Measurements from ENCODE around the gene TTYH1.

Gene TTYH1

GRCh38 chr19:54420383-54421168 is 5.3 kb downstream of the TTYH1 start:
- H3K4me3 ChIP-seq (ENCODE audit: low read depth, low read length): no peak overlapping the region
- TF ChIP-seq, protein P1, sequence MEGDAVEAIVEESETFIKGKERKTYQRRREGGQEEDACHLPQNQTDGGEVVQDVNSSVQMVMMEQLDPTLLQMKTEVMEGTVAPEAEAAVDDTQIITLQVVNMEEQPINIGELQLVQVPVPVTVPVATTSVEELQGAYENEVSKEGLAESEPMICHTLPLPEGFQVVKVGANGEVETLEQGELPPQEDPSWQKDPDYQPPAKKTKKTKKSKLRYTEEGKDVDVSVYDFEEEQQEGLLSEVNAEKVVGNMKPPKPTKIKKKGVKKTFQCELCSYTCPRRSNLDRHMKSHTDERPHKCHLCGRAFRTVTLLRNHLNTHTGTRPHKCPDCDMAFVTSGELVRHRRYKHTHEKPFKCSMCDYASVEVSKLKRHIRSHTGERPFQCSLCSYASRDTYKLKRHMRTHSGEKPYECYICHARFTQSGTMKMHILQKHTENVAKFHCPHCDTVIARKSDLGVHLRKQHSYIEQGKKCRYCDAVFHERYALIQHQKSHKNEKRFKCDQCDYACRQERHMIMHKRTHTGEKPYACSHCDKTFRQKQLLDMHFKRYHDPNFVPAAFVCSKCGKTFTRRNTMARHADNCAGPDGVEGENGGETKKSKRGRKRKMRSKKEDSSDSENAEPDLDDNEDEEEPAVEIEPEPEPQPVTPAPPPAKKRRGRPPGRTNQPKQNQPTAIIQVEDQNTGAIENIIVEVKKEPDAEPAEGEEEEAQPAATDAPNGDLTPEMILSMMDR (IDR thresholded peaks at IDR 0.05; ENCODE audit: low read depth, low read length, missing control alignments): no peak
- DNase-seq (ENCODE audit: low read depth): no peak

- H3K4me3 ChIP-seq (ENCODE audit: low read depth, low read length): no peak overlapping the region
- DNase-seq (ENCODE audit: low read depth): no peak
- TF ChIP-seq, protein P1 (IDR thresholded peaks at IDR 0.05; ENCODE audit: low read depth, low read length, missing control alignments): no peak
Observed at GRCh38 chr19:54421169-54421516, 5.9 kb downstream of the TTYH1 start.

GRCh38 chr19:54421521-54421920 is 6.3 kb downstream of the TTYH1 start:
- TF ChIP-seq, protein P1 (IDR thresholded peaks at IDR 0.05; ENCODE audit: low read depth, low read length, missing control alignments): no peak
- H3K4me3 ChIP-seq (ENCODE audit: low read depth, low read length): no peak overlapping the region
- DNase-seq (ENCODE audit: low read depth): no peak

- DNase-seq (ENCODE audit: low read depth): no peak
- TF ChIP-seq, protein P1 (IDR thresholded peaks at IDR 0.05; ENCODE audit: low read depth, low read length, missing control alignments): no peak
- H3K4me3 ChIP-seq (ENCODE audit: low read depth, low read length): no peak overlapping the region
Observed at GRCh38 chr19:54422136-54422535, 6.9 kb downstream of the TTYH1 start.

DNA sequence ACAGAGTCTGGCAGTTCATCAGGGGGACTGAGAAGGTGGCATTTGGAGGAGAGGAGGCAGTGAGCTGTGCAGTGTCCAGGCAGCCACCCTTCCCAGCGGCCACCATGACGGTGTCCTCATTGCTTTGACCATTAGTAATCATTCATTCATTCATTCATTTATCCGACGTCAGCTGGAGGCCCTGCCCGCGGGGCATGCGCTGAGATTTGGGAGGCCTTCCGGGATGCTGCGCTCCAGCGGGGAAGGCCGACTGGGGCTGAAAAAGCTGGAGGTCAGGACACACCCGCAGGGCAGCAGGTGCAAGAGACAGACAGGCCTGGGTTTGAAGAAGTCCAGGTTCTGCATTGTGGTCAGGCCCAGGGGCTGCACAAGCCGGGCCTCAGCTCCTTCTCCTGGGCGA is 8.9 kb downstream of the TTYH1 start:
- no peak overlapping the region for H3K4me3 ChIP-seq (ENCODE audit: low read depth, low read length)
- DNase-seq (ENCODE audit: low read depth): no peak
- TF ChIP-seq, protein P1 (IDR thresholded peaks at IDR 0.05; ENCODE audit: low read depth, low read length, missing control alignments): no peak

DNA sequence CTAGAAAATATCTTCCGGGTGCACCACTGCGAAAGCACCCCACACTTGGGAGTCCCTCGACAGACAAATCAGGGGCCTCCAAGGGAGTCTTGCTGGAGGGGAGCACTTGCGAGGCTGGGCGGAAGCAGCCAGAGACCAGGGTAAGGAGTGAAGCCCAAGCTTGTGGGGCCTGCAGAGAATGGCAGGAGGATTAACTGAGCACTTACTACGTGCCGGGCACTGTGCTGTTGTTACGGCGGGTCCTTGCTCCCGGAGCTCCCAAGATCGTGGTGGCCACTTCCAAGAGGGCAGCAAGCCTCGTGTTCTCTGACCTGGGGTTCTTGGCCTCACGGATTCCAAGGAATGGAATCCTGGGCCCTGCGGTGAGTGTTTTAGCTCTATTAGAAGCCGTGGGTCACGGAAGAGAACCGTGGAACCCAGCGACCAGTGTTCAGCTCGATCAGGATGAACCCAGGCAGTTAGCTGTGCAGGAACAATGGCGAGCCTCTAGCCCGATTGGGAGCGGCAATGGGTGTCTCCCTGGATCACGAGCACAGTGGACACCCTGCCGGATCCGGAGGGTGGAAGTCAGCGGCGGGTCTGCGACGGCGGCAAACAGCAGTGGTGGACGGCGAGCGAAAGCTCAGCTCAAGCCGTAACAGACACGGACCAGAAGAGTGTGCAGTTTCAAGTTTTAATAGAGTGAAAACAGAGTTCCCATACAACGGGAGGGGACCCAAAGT is 9.6 kb downstream of the TTYH1 start:
- TF ChIP-seq, protein P1 (IDR thresholded peaks at IDR 0.05; ENCODE audit: low read depth, low read length, missing control alignments): no peak
- H3K4me3 ChIP-seq (ENCODE audit: low read depth, low read length): no peak overlapping the region

More for the DNA sequence above, 9.6 kb downstream of the TTYH1 start:
- DNase-seq (ENCODE audit: low read depth): no peak

Data from GM12864 (cell line).